NCI-H748 treated with DMSO at 0.1 percent for 48 hours (cell line): ENCODE measurements around the gene HOTAIR.

Experiments
- DNase-seq: peaks from one replicate; lab custom pipeline; 2025; lab: John Stamatoyannopoulos, UW

The HOTAIR gene

GRCh38 chr12:54011665-54012532 is 37.1 kb upstream of the HOTAIR start:
- no peak for DNase-seq

- no peak for DNase-seq
Observed at GRCh38 chr12:54010972-54011664, 36.4 kb upstream of the HOTAIR start.

- DNase-seq = no peak
Observed at GRCh38 chr12:54010053-54010971, 35.6 kb upstream of the HOTAIR start.

- peak; percentile 15 for DNase-seq
Observed at GRCh38 chr12:54009171-54010052, 34.7 kb upstream of the HOTAIR start.

GRCh38 chr12:54008260-54008552 is 33.5 kb upstream of the HOTAIR start:
- no peak for DNase-seq

- DNase-seq = no peak
Observed at GRCh38 chr12:54007538-54008259, 32.9 kb upstream of the HOTAIR start.

GRCh38 chr12:54006559-54007220 is 31.9 kb upstream of the HOTAIR start:
- DNase-seq = no peak

- DNase-seq = peak; percentile 67
Observed at GRCh38 chr12:54005853-54006558, 31.3 kb upstream of the HOTAIR start.

GRCh38 chr12:54005531-54005852 is 30.7 kb upstream of the HOTAIR start:
- no peak for DNase-seq

- no peak for DNase-seq
Observed at GRCh38 chr12:54004841-54005530, 30.2 kb upstream of the HOTAIR start.

GRCh38 chr12:54004063-54004840 is 29.5 kb upstream of the HOTAIR start:
- no peak for DNase-seq

GRCh38 chr12:54003625-54004024 is 28.9 kb upstream of the HOTAIR start:
- DNase-seq = no peak

GRCh38 chr12:54002915-54003389 is 28.2 kb upstream of the HOTAIR start:
- DNase-seq = no peak

GRCh38 chr12:54002278-54002914 is 27.6 kb upstream of the HOTAIR start:
- no peak for DNase-seq

- no peak for DNase-seq
Observed at GRCh38 chr12:54001283-54002187, 26.8 kb upstream of the HOTAIR start.
